ENCODE data around the gene ADPRM. TPM values are rescaled to one million over a fixed set of nuclear protein-coding genes. Genes with fewer than 3 reads are reported as not detected.

Gene ADPRM
- total RNA-seq, 1 experiment from 2014 or later: 7.9 TPM

DNA sequence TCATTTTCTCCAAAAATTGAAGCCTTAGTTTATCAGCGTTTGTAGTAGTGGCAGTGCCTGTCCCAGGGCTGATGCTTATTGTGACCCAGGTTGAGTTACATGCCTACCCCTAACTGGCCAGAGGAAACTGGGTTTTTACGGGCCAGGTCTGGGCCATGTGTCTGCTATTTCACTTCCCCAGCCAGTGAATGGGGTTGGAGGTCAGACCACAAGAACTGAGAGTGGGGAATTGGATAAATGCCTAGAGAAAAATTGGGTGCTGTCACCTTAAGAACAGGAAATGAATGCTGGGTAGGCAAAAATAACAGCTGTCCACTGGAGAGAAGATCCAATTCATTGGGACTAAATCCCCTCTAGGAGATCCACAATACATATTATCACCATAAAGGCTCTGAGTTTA, 5.2 kb downstream of the ADPRM start:
- ChIA-PET POLR2A (no interaction called here), RAD21 (ENCODE audit: low non-redundant PET in 1 of 2, low total read pairs in 2 of 2, uncharacterized antibody in 2 of 2, unreplicated experiment in 2 of 2) (no interaction called here), CTCF (no interaction called here)
- no peaks in the 10 kb centered on the region for H3K9me2 ChIP-seq (ENCODE audit: insufficient read depth)
- ATAC-seq (no peak), DNase-seq (ENCODE audit: low read depth, low spot score) (no peak)
- H3K4me3 ChIP-seq (replicated peaks in 1 of 2; ENCODE audit: low read depth in 1 of 2, low read length in 2 of 2): no peak overlapping the region
- H3K36me3 ChIP-seq (ENCODE audit: control insufficient read depth in 1 of 2, insufficient read depth in 2 of 2, low read length in 2 of 2): peaks cover 9 to 16% of the 10 kb centered on the region in 2 experiments; a peak in 3 of 4 replicates
- no peaks in the 10 kb centered on the region for H4K20me1 ChIP-seq (ENCODE audit: insufficient read depth)
- H3K9ac ChIP-seq (ENCODE audit: low read length): no peak overlapping the region
- H3K4me1 ChIP-seq (ENCODE audit: control insufficient read depth in 1 of 2, insufficient read depth in 2 of 2, low read length in 2 of 2): peaks cover 6 to 12% of the 10 kb centered on the region in 2 experiments; a peak in 3 of 4 replicates
- H3K9me3 ChIP-seq (ENCODE audit: control insufficient read depth in 1 of 2, insufficient read depth in 1 of 2, low read depth in 1 of 2, low read length in 2 of 2): no peaks in the 10 kb centered on the region
- H3K79me2 ChIP-seq (ENCODE audit: insufficient read depth, low read length): peaks cover 22% of the 10 kb centered on the region
- intact Hi-C loops (cut with micrococcal nuclease): no loop called here
- BruUV-seq (replicated peaks): no TSS peak
- H3K27ac ChIP-seq (ENCODE audit: low read depth, low read length): no peak overlapping the region
- no peaks in the 10 kb centered on the region for H3K27me3 ChIP-seq (ENCODE audit: insufficient read depth, low read length)
- peak overlapping the region; percentile 18; the same call in 1 of the 2 replicates for H3K4me2 ChIP-seq (ENCODE audit: low read length)
- H2AFZ ChIP-seq (ENCODE audit: low read depth, low read length, poor library complexity, severe bottlenecking): no peak overlapping the region
- TF ChIP-seq SP1 (IDR thresholded peaks at IDR 0.05; ENCODE audit: low read depth) (no peak), EZH2 (IDR thresholded peaks at IDR 0.05) (no peak), CTCF (IDR thresholded peaks at IDR 0.05 in 2 of 3, conservative IDR thresholded peaks at IDR 0.05 in 1 of 3; ENCODE audit: borderline replicate concordance in 1 of 3, insufficient read depth in 1 of 3, low read depth in 2 of 3, low read length in 2 of 3) (no peak), ZNF274 (IDR thresholded peaks at IDR 0.05; ENCODE audit: low read depth, low read length) (no peak), EGR1 (IDR thresholded peaks at IDR 0.05; ENCODE audit: low read depth) (no peak), MAX (IDR thresholded peaks at IDR 0.05) (no peak), SIN3A (IDR thresholded peaks at IDR 0.05; ENCODE audit: low read depth) (no peak), CBX3 (IDR thresholded peaks at IDR 0.05; ENCODE audit: low read depth) (no peak), TCF7L2 (IDR thresholded peaks at IDR 0.05; ENCODE audit: borderline replicate concordance, extremely low read depth, insufficient read depth, insufficient read length) (no peak), ELF1 (IDR thresholded peaks at IDR 0.05; ENCODE audit: borderline replicate concordance, low read depth) (no peak), SRF (IDR thresholded peaks at IDR 0.05; ENCODE audit: low read depth) (no peak), POLR2AphosphoS5 (IDR thresholded peaks at IDR 0.05; ENCODE audit: low read depth, low read length) (no peak), ZFX (IDR thresholded peaks at IDR 0.05) (no peak)
